GM15510 (cell line): ENCODE measurements around the gene PCDH9.

ENCODE experiments used
- POLR2A ChIP-seq: IDR thresholded peaks from 3 replicates; pipeline ENCODE4 v1.6.1; 2011; ENCODE audit warnings: borderline replicate concordance; ENCODE audit not compliant: insufficient read length; ENCODE audit errors: extremely low read depth

PCDH9 gene

DNA sequence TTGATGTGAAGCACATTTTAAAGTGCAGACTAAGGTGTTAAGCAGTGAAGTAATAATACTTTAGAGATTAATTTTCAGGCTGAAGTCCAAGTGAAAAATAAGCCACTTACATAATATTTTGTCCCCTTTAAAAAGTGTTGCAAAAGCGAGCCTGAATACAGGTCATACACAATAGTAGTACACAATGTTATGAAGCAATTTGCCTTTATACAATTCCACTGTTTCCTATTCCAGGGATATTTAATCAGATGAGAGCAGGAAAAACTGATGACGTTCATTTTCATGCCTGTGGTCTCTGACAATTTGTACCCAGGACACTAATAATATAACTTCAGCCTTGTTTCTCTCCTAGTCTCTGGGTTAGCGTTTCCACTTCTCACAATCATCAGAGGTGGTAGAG, 916.7 kb downstream of the PCDH9 start:
- no peak for TF ChIP-seq POLR2A

DNA sequence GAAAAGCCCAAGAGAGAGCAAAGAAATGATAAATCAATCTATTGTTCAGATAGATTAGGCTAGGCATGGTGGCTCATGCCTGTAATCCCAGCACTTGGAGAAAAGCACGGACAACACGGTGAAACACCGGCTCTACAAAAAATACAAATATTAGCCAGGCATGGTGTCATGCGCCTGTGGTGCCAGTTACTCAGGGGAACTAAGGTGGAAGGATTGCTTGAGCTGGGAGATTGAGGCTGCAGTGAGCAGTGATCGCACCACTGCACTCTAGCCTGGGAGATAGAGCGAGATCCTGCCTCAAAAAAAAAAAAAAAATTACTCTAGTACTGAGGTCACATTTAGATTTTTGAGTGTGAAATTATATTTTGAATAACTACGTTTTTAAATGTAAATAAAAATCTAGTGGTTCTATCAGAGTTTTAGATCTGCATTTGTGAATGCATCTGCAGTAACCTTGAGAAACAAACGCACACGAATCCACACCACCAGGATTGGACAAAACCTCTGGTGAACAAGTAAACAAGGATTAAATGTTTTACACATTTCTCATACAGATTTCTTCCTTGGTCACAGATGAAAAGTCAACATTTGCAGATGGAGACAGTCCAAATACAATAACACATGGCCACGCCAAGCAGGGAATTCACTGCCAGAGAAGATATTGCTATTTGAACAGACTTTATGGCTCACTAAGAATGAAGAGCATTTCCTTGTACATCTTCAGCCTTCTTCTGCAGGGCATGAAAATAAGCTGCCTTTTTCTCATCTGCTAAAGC, 917.6 kb downstream of the PCDH9 start:
- TF ChIP-seq POLR2A, result no peak

DNA sequence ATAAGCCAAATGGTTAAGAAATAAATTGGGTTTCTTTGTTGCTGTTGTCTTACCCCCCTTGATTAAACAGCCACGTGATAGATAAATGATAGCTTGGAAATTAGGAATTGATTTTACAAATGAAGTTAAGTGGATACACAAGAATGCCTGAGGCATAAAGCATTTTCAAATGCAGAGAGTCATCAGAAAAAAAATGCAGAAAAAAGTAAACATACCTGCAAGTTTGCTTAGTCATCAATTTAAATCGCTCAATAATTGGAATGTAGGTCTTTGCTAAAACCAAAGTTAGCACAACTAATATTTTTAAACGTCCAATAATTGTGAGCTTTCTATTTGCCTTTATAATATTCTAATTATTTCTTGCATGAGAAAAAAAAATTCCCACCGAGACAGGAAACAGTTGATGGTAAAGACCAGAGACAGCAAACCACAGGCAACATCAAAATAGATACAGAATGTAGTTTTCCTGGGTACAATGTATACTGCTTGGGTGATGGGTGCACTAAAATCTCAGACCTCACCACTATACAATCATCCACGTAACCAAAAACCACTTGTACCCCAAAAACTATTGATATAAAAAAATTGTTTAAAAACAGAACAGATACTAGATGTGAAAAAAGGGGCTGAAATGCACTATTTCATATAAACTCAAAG, 924.0 kb downstream of the PCDH9 start:
- TF ChIP-seq POLR2A, result no peak

DNA sequence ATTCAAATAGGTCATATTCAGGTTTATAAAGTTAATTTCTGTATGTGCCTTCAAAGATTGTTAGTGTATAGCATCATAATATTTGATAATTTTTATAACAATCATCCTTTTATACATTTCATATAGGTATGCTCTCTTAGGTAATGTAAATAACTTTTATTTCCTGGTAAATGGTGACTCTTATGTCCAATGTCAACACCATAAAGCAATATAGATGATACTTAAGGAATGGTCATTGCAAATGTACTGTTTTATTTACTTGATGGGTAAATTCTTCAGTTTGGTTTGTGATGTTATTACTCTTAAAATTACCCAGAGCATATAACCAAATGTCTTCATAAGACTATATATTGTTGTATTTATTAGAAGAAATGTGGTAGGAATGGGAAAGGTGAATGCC, 928.7 kb downstream of the PCDH9 start:
- no peak for TF ChIP-seq POLR2A

DNA sequence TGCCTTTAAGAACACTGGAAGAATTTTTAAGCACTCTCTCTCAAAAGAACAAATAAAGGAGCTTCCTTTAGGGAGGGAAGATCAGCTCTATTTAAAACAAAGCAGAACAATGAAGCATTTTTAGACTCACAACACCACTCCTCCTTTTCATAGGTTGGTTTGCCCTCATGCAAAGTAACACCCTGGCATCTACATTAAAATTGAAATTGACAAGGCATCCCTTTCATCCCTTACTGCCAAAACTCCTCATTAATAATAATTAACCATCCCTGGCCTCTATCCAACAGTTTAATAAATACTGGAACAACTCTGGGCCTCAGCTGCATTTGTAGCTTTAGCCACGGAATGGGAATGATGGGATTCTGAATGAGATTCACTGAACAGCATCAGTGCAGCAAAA, 929.1 kb downstream of the PCDH9 start:
- TF ChIP-seq POLR2A, result no peak

GRCh38 chr13:66296875-66297274, 933.3 kb downstream of the PCDH9 start:
- TF ChIP-seq POLR2A, result no peak

DNA sequence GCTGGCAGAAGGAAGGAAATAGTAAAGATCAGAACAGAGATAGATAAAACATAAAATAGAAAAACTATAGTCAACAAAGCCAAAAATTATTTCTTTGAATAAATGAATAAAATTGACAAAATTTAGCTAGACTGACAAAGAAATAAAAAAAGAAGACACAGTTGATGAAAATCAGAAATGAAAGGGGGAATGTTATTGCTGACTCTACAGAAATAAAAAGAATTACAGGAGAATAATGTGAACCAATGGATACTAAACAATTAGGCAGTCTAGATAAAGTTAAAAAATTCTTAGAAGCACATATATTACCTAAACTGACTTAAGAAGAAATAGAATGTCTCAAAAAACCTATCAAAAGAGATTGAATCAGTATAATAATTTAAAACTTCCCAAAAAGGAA, 933.8 kb downstream of the PCDH9 start:
- no peak for TF ChIP-seq POLR2A

DNA sequence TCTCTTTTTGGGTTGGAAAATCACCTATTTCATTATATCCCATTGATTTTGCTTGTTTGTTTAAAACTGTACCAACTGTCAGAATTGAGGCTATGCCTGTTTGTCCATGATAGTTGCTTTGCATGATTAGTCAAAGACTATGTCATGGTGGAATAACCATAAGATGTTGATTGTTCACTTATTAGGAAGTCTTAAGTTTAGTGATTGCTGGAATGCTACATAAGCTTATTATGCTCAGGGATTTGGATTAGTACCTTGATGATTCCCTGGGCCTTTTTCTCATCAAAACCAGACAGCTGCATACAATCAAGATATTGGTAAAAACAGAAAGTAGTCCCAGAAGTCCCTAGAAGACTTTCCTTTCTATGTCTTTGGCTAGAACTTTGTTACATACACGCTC, 954.7 kb downstream of the PCDH9 start:
- no peak for TF ChIP-seq POLR2A

DNA sequence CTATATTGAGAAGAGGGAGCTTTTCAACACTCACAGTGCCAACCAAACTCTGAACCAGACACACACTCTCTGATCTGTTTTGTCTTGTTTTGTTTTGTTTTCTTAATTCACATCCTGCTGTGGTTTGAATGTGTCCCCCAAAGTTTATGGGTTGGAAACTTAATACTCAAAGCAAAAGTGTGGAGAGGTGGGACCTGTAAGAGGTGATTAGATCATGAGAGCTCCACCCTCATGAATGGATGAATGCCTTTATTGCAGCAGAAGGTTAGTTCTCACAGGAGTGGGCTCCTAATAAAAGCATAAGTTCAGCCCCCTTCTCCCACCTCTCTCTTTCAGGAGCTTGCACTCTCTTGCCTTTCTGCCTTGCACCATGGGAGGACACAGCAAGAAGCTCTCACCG, 957.1 kb downstream of the PCDH9 start:
- TF ChIP-seq POLR2A, result no peak

- TF ChIP-seq POLR2A, result no peak
Observed at GRCh38 chr13:66266761-66267160, 963.4 kb downstream of the PCDH9 start.

GRCh38 chr13:66266348-66266747, 963.8 kb downstream of the PCDH9 start:
- TF ChIP-seq POLR2A, result no peak

GRCh38 chr13:66265371-66265770, 964.8 kb downstream of the PCDH9 start:
- no peak for TF ChIP-seq POLR2A

DNA sequence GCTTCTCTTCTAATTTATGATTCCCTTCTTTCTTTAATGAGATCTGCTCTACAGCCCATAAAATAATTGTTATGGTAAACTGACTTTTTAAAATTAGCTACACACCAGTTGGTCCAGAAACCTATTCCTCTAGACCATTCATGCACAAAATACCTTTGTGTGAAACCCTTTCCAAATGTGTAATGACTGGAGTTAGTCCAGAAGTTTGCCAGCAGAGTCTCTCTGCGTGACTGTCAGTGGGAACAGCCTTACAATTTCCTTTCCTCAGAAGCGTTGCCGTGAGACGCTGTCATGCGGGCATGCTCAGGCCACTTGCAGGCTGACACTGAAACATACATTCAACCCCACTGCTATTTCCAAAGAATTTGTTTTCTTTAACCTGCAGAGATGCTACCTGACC, 965.2 kb downstream of the PCDH9 start:
- no peak for TF ChIP-seq POLR2A

- no peak for TF ChIP-seq POLR2A
Observed at GRCh38 chr13:66262330-66262729, 967.8 kb downstream of the PCDH9 start.
